NCI-H1436 (cell line): ENCODE data around the gene HADH.

Source experiments
- DNase-seq: peaks from one replicate; lab custom pipeline; 2025; lab: John Stamatoyannopoulos, UW

HADH gene

GRCh38 chr4:108058685-108059440 lies 69.2 kb downstream of the HADH start:
- DNase-seq = no peak

DNA sequence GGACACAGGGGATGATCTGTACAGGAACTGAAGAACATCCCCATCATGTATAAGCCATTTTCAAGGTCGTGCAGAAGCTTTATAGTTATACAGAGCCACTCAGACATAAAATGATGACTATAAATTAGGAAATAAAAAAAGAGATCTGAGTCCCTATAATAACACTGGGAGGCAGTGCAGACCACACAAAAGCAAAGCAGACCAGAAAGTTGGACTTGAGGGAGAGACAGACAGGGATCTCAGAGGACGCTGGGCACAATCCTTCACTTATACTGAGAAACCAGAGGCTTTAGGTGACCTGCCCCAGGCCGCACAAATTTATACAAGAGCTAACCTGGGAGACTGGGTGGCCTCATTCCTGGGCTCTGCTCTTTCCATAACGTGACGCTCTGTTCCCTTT lies 70.5 kb downstream of the HADH start:
- peak; percentile 26 for DNase-seq

- no peak for DNase-seq
Measured at GRCh38 chr4:108060686-108061321, 71.1 kb downstream of the HADH start.

DNA sequence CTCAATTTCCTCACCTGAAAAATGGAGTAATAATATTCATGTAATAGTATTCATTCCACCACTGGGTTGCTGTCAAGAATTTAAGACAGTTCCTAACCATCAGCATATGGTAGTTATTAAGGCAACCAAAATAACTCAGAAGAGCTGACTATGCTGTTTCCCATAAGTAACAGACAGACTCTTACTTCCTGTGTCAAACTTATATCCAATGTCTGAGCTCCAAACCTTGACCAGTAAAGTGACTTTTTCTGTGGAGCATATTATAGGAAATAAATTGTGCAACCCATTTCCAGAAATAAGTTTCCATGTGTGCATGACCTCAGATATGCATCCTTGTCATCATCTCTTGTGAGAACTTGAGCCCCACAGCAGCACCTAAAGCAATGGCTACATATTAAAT lies 78.8 kb downstream of the HADH start:
- DNase-seq = no peak

- no peak for DNase-seq
Measured at GRCh38 chr4:108070775-108071174, 81.1 kb downstream of the HADH start.

DNA sequence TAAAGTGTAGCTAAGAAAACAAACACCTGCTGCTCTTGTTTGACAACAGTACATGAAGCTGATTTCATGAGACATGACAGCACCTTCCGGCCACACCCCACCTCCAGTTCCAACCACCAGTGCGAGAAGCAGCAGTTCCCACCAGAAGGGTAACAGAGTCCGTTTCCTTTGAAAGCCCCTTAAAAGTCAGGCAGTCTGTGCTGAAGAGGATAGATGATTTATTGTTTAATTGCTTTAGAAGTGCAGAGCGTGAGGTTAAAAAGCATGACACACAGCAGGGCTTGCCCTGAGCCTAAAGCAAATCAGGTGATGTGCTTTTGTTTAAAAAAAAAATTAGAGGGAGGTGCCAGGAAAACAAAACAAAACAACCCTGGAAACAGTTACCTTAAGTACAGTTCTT lies 82.6 kb downstream of the HADH start:
- DNase-seq = peak; percentile 49

- no peak for DNase-seq
Measured at GRCh38 chr4:108078024-108078733, 88.5 kb downstream of the HADH start.

DNA sequence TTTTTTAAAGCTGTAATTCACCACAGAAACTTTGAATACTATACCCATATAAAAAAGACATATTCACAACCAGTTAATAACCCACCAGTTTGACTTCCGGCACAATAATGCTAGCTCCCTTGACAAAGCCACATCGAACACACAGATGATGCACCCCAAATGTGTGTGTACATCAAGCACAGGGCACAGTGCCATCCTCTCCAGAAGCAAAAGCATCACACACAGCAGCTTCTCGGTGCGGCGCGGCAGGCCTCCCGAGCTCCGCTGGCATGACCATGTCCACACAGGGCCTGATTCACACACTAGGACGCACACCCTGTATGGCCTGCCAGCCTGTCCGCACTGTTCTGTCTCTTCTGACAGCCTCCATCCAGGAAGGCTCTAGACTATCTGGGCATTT lies 91.1 kb downstream of the HADH start:
- no peak for DNase-seq

- DNase-seq = no peak
Measured at GRCh38 chr4:108081256-108081655, 91.6 kb downstream of the HADH start.
